Mesenchymal stem cell (in vitro differentiated cells and primary cell): ENCODE data around the gene IRX5.

Source experiments
- DNase-seq: peaks from one replicate; pipeline ENCODE4 v3.0.0-alpha.2; 2013
- H2AFZ ChIP-seq: one replicate; pipeline ENCODE4 v1.6.1; 2013; ENCODE audit warnings: low read depth, mild to moderate bottlenecking, control low read depth, inconsistent platforms, low read length, moderate library complexity
- H2AK5ac ChIP-seq: 2 replicates; pipeline ENCODE4 v1.6.1; 2013; ENCODE audit warnings: low read length, moderate library complexity, mild to moderate bottlenecking, inconsistent platforms; ENCODE audit not compliant: severe bottlenecking
- H2BK120ac ChIP-seq: one replicate; pipeline ENCODE4 v1.6.1; 2013; ENCODE audit warnings: low read depth, mild to moderate bottlenecking, inconsistent platforms, low read length, moderate library complexity
- H2BK12ac ChIP-seq, 2 experiments: one replicate each; pipeline ENCODE4 v1.6.1; 2013; ENCODE audit warnings: inconsistent platforms in 2 of 2, low read length in 2 of 2, mild to moderate bottlenecking in 2 of 2, moderate library complexity in 2 of 2, control low read depth in 1 of 2
- H2BK15ac ChIP-seq: one replicate; pipeline ENCODE4 v1.6.1; 2013; ENCODE audit warnings: mild to moderate bottlenecking, low read depth, inconsistent platforms; ENCODE audit not compliant: poor library complexity, severe bottlenecking
- H2BK5ac ChIP-seq: 2 replicates; pipeline ENCODE4 v1.6.1; 2013; ENCODE audit warnings: low read depth, mild to moderate bottlenecking, low read length, control low read depth, inconsistent platforms; ENCODE audit not compliant: poor library complexity, severe bottlenecking
- H3K14ac ChIP-seq, 2 experiments: one replicate each; pipeline ENCODE4 v1.6.1; 2013; ENCODE audit warnings: inconsistent platforms in 2 of 2, low read length in 2 of 2, control low read depth in 1 of 2, mild to moderate bottlenecking in 1 of 2, moderate library complexity in 1 of 2
- H3K18ac ChIP-seq, 2 experiments: one replicate each; pipeline ENCODE4 v1.6.1; 2013; ENCODE audit warnings: inconsistent platforms in 2 of 2, low read length in 2 of 2, control low read depth in 1 of 2, low read depth in 1 of 2, mild to moderate bottlenecking in 1 of 2
- H3K23ac ChIP-seq, 2 experiments: one replicate each; pipeline ENCODE4 v1.6.1; 2013; ENCODE audit warnings: inconsistent platforms in 2 of 2, low read length in 2 of 2, mild to moderate bottlenecking in 2 of 2, moderate library complexity in 2 of 2, control low read depth in 1 of 2
- H3K27ac ChIP-seq: 2 replicates; pipeline ENCODE4 v1.5.1; 2013; ENCODE audit warnings: mild to moderate bottlenecking, moderate library complexity, low read length, control low read depth, inconsistent platforms; ENCODE audit not compliant: poor library complexity, severe bottlenecking
- H3K27me3 ChIP-seq, 2 experiments: 2 replicates each; pipeline versions ENCODE4 v1.6.1 to v1.7.0; 2013; ENCODE audit warnings: low read length in 2 of 2, mild to moderate bottlenecking in 2 of 2, moderate library complexity in 2 of 2, control low read depth in 1 of 2, inconsistent platforms in 1 of 2; ENCODE audit not compliant: control insufficient read depth in 1 of 2, insufficient read depth in 1 of 2
- H3K36me3 ChIP-seq, 2 experiments: 2 replicates each; pipeline versions ENCODE4 v1.6.1 to v1.7.0; 2013; ENCODE audit warnings: low read length in 2 of 2, control low read depth in 1 of 2, inconsistent platforms in 1 of 2, low read depth in 1 of 2, mild to moderate bottlenecking in 1 of 2; ENCODE audit not compliant: insufficient read depth in 2 of 2, control insufficient read depth in 1 of 2
- H3K4ac ChIP-seq, 2 experiments: one replicate each; pipeline ENCODE4 v1.6.1; 2013; ENCODE audit warnings: inconsistent platforms in 2 of 2, low read length in 2 of 2, mild to moderate bottlenecking in 2 of 2, moderate library complexity in 2 of 2, control low read depth in 1 of 2, low read depth in 1 of 2
- H3K4me1 ChIP-seq: 2 replicates; pipeline ENCODE4 v1.6.1; 2013; ENCODE audit warnings: low read depth, low read length, control low read depth; ENCODE audit not compliant: control insufficient read depth, insufficient read depth
- H3K4me2 ChIP-seq: 2 replicates; pipeline ENCODE4 v1.6.1; 2013; ENCODE audit warnings: low read length, mild to moderate bottlenecking, inconsistent platforms; ENCODE audit not compliant: poor library complexity, severe bottlenecking
- H3K4me3 ChIP-seq, 2 experiments: 2 replicates each; pipeline versions ENCODE4 v1.5.1 to v1.7.0; 2013; ENCODE audit warnings: low read length in 2 of 2, mild to moderate bottlenecking in 2 of 2, control low read depth in 1 of 2, low read depth in 1 of 2; ENCODE audit not compliant: insufficient read depth in 1 of 2
- H3K79me1 ChIP-seq: replicated peaks from 2 replicates; pipeline ENCODE4 v1.6.1; 2013; ENCODE audit warnings: mild to moderate bottlenecking, control low read depth, low read length, inconsistent platforms; ENCODE audit not compliant: poor library complexity, severe bottlenecking
- H3K9ac ChIP-seq: 2 replicates; pipeline ENCODE4 v1.7.0; 2013; ENCODE audit warnings: mild to moderate bottlenecking, low read length, moderate library complexity
- H3K9me3 ChIP-seq: 2 replicates; pipeline ENCODE4 v1.7.0; 2013; ENCODE audit warnings: mild to moderate bottlenecking, low read length; ENCODE audit not compliant: control insufficient read depth
- H4K8ac ChIP-seq: one replicate; pipeline ENCODE4 v1.6.1; 2013; ENCODE audit warnings: inconsistent platforms, mild to moderate bottlenecking, low read length, moderate library complexity
- H4K91ac ChIP-seq: one replicate; pipeline ENCODE4 v1.6.1; 2013; ENCODE audit warnings: mild to moderate bottlenecking, low read length, inconsistent platforms
- WGBS: methylation state at CpG from one replicate; pipeline ENCODE4 v1.1.7; 2013; ENCODE audit warnings: mixed read lengths; 5-methylcytosine and 5-hydroxymethylcytosine counted together

IRX5 gene

DNA sequence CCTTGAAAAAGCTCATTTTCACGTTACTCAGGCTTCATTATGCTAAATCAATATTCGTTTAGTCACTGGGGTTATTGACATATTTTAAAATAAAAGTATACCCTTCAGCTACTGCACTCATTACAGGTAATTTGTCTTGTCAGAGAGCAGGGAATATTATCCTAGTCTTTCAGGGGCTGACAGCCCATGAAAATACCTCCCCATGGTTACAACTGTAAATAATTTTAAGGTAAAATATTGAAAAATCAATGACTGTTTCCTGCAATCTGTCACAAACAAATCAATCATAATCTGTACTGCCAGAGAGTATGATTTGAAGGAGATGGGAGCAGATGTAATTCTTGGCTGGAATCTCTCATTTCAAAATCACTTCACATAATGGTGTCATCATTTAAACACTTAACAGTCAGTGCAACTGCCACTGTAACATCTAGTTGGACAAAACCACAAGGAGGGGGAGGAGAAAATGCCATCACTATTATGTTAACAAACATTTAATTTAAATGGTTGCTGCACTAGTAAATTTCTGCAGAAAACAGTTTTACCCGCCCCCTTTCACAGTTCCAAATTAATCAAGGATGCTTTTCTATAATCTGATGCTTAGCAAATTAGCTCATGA is 9.3 kb upstream of the IRX5 start:
- Histone ChIP-seq H3K9me3 (no peaks in the 10 kb centered on the region), H3K4ac (no peak overlapping the region), H3K9ac (no peak overlapping the region), H2AK5ac (no peak overlapping the region), H3K18ac (no peak overlapping the region), H3K4me2 (no peak overlapping the region), H3K4me1 (no peaks in the 10 kb centered on the region), H3K79me1 (peaks cover 6% of the 10 kb centered on the region), H2BK120ac (no peak overlapping the region), H2BK12ac (no peak overlapping the region), H2BK15ac (no peak overlapping the region), H3K27ac (no peak overlapping the region), H3K23ac (no peak overlapping the region), H3K27me3 (no peaks in the 10 kb centered on the region), H4K8ac (no peak overlapping the region), H2BK5ac (no peak overlapping the region), H4K91ac (no peak overlapping the region), H2AFZ (no peak overlapping the region), H3K14ac (no peak overlapping the region), H3K4me3 (no peak overlapping the region), H3K36me3 (peaks cover 3 to 16% of the 10 kb centered on the region in 2 experiments)
- 55% methylated on average over 1 of the region's 3 CpGs for WGBS
- peak; percentile 19 for DNase-seq

DNA sequence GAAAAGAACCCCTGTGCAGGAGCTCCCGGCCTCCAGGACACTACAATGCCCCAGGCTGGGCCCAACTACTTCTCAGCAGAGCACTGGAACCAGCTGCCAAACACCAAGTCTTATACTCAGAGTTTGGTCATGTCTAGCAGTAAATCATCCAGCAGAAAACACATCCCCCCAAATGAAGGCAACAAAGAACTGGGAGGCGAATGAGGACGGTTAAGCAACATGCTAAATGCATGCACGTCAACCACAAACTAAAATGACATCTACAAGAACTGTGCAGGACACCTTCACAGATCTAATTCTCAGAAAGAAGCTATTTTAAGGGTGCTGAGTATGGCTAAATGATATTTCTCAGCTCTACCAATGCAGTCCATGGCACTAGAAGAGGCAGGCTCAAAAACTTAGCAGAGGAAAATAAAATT is 7.6 kb upstream of the IRX5 start:
- Histone ChIP-seq H3K4ac (no peak overlapping the region), H2BK12ac (no peak overlapping the region), H3K9me3 (no peaks in the 10 kb centered on the region), H3K23ac (no peak overlapping the region), H2BK15ac (no peak overlapping the region), H4K91ac (no peak overlapping the region), H3K9ac (no peak overlapping the region), H3K4me3 (no peak overlapping the region), H3K27me3 (no peaks in the 10 kb centered on the region), H3K79me1 (peaks cover 4% of the 10 kb centered on the region), H3K4me2 (no peak overlapping the region), H3K36me3 (peaks cover 0 to 8% of the 10 kb centered on the region in 2 experiments), H4K8ac (no peak overlapping the region), H3K18ac (no peak overlapping the region), H3K4me1 (no peaks in the 10 kb centered on the region), H2AK5ac (no peak overlapping the region), H2BK5ac (no peak overlapping the region), H3K27ac (no peak overlapping the region), H2BK120ac (no peak overlapping the region), H2AFZ (no peak overlapping the region), H3K14ac (no peak overlapping the region)
- 94% methylated on average over 3 of the region's 4 CpGs for WGBS
- DNase-seq = no peak

DNA sequence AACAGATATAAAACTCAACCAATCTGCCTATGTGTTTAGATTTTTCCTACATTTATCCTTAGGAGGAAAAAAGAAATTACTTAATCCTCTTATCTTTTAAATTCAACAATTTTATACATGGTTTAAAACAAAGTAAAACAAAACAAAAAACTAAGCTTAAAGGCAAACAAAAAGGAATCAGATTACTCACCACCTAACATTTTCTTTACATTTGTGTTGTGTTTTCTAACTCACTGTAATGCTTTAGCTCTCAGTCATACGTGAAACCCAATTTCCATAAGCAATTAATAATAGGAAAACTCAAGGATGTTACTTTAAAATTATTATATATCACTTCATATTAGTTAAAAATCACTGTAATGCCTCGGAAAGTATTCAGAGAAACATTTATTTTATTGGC is 6.7 kb upstream of the IRX5 start:
- H3K4me3 ChIP-seq = no peak overlapping the region

DNA sequence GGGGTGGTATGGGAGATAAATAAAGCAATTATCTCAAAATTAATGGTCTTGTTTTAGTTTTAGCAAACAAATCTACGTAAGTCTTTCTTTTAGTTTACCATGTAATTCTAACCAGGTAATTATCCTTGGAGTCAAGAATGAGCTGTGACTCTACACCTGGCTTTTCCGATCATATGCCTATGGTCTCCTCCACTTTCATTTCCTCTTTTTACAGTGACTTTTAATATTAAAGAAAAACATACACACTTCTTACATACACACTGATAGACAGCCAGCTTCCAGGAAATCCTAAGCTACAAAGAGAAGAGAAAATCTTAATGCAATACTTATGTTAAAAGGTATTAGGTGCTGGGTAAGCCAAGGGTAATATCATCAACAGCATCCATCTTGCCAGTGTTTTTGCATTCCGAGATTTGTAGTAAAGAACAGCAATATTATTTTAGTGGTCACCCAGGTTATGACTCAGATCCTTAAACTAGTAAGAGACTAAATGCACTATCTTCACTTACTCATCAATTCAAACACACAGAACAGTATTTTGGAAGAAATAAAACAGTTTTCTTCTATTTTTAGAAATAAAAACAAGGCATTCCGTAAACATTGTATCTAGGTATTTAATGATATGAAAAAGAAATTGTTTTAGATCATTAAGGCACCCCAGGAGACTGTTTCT is 4.4 kb upstream of the IRX5 start:
- H2BK15ac ChIP-seq = no peak overlapping the region
- no peak overlapping the region for H3K18ac ChIP-seq
- H3K9ac ChIP-seq = peak overlapping the region; percentile 93
- peak; percentile 18 for DNase-seq
- peaks cover 3% of the 10 kb centered on the region for H3K4me1 ChIP-seq
- H3K79me1 ChIP-seq = peaks cover 3% of the 10 kb centered on the region
- H3K4ac ChIP-seq = no peak overlapping the region
- no peak overlapping the region for H2AFZ ChIP-seq
- no peak overlapping the region for H2BK12ac ChIP-seq
- no peak overlapping the region for H3K14ac ChIP-seq
- peaks cover 0 to 2% of the 10 kb centered on the region in 2 experiments for H3K36me3 ChIP-seq
- no peak overlapping the region for H3K27ac ChIP-seq
- no peaks in the 10 kb centered on the region for H3K27me3 ChIP-seq
- no peak overlapping the region for H2BK120ac ChIP-seq
- no peak overlapping the region for H3K23ac ChIP-seq
- H3K4me3 ChIP-seq = peak overlapping the region in 1 of 2 experiments; percentile 95
- no peak overlapping the region for H3K4me2 ChIP-seq
- no peak overlapping the region for H2AK5ac ChIP-seq
- no peak overlapping the region for H4K91ac ChIP-seq
- no peak overlapping the region for H2BK5ac ChIP-seq
- 97% methylated on average over 2 of the region's 4 CpGs for WGBS
- H3K9me3 ChIP-seq = no peaks in the 10 kb centered on the region
- no peak overlapping the region for H4K8ac ChIP-seq

More for the DNA sequence above, 6.7 kb upstream of the IRX5 start:
- H3K4me2 ChIP-seq = no peak overlapping the region
- H3K23ac ChIP-seq = no peak overlapping the region
- H3K79me1 ChIP-seq = peaks cover 3% of the 10 kb centered on the region
- no peaks in the 10 kb centered on the region for H3K27me3 ChIP-seq
- H2BK15ac ChIP-seq = no peak overlapping the region
- no peak overlapping the region for H3K14ac ChIP-seq
- WGBS = no CpG with 5 or more reads among the region's 2 CpGs
- no peaks in the 10 kb centered on the region for H3K4me1 ChIP-seq
- no peak overlapping the region for H2BK12ac ChIP-seq
- H2AK5ac ChIP-seq = no peak overlapping the region
- no peak overlapping the region for H2BK120ac ChIP-seq
- H3K27ac ChIP-seq = no peak overlapping the region
- H2BK5ac ChIP-seq = no peak overlapping the region
- peaks cover 0 to 2% of the 10 kb centered on the region in 2 experiments for H3K36me3 ChIP-seq
- H3K4ac ChIP-seq = no peak overlapping the region
- no peak overlapping the region for H4K8ac ChIP-seq
- H3K18ac ChIP-seq = no peak overlapping the region
- no peaks in the 10 kb centered on the region for H3K9me3 ChIP-seq
- H4K91ac ChIP-seq = no peak overlapping the region
- no peak for DNase-seq
- no peak overlapping the region for H3K9ac ChIP-seq
- H2AFZ ChIP-seq = no peak overlapping the region
